Prostate gland (tissue), 2 donors: ENCODE results near the gene KBTBD12.

Experiments used
- POLR2AphosphoS5 ChIP-seq: sonication (generic); formaldehyde crosslinking; IDR thresholded peaks from one replicate; pipeline ENCODE4 v1.6.1; 2017; ENCODE audit warnings: antibody characterized with exemption
- TF ChIP-seq, protein P1 (sequence below), 4 experiments: fragments of 200-600 bp in 2 of 4; fragments of 450-650 bp in 2 of 4; sonication (generic) in 2 of 4; IDR thresholded peaks; 1 replicate in 3 of 4; 2 replicates in 1 of 4; pipeline ENCODE4 v1.5.1; 2016 to 2019; ENCODE audit warnings: antibody characterized with exemption in 4 of 4, mild to moderate bottlenecking in 2 of 4, moderate library complexity in 2 of 4

- TF ChIP-seq, protein P1, sequence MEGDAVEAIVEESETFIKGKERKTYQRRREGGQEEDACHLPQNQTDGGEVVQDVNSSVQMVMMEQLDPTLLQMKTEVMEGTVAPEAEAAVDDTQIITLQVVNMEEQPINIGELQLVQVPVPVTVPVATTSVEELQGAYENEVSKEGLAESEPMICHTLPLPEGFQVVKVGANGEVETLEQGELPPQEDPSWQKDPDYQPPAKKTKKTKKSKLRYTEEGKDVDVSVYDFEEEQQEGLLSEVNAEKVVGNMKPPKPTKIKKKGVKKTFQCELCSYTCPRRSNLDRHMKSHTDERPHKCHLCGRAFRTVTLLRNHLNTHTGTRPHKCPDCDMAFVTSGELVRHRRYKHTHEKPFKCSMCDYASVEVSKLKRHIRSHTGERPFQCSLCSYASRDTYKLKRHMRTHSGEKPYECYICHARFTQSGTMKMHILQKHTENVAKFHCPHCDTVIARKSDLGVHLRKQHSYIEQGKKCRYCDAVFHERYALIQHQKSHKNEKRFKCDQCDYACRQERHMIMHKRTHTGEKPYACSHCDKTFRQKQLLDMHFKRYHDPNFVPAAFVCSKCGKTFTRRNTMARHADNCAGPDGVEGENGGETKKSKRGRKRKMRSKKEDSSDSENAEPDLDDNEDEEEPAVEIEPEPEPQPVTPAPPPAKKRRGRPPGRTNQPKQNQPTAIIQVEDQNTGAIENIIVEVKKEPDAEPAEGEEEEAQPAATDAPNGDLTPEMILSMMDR (IDR thresholded peaks at IDR 0.05): no peak
- no peak for TF ChIP-seq POLR2AphosphoS5
Observed at GRCh38 chr3:127905556-127905955, 9.5 kb upstream of the KBTBD12 start.
